Astrocyte of the hippocampus (primary cell): ENCODE measurements around the gene LDLRAD3.
A peak's percentile ranks its signal among the peaks of the same experiment; 100 is the strongest.

Experiments used
- DNase-seq: peaks from one replicate; pipeline ENCODE4 v3.0.0; 2011; ENCODE audit warnings: low read depth, low spot score

LDLRAD3 gene

GRCh38 chr11:36074941-36075431 lies 131.1 kb downstream of the LDLRAD3 start:
- peak; percentile 71 for DNase-seq

- DNase-seq: no peak
Measured at GRCh38 chr11:36077368-36077767, 133.5 kb downstream of the LDLRAD3 start.

GRCh38 chr11:36077886-36078685 lies 134.2 kb downstream of the LDLRAD3 start:
- no peak for DNase-seq

GRCh38 chr11:36078686-36079055 lies 134.8 kb downstream of the LDLRAD3 start:
- DNase-seq: no peak

GRCh38 chr11:36079878-36080675 lies 136.2 kb downstream of the LDLRAD3 start:
- no peak for DNase-seq

- DNase-seq: no peak
Measured at GRCh38 chr11:36081274-36081945, 137.5 kb downstream of the LDLRAD3 start.

- no peak for DNase-seq
Measured at GRCh38 chr11:36086366-36086765, 142.5 kb downstream of the LDLRAD3 start.

GRCh38 chr11:36088266-36088972 lies 144.6 kb downstream of the LDLRAD3 start:
- peak; percentile 64 for DNase-seq

GRCh38 chr11:36089920-36090319 lies 146.1 kb downstream of the LDLRAD3 start:
- no peak for DNase-seq

- DNase-seq: no peak
Measured at GRCh38 chr11:36090356-36091109, 146.7 kb downstream of the LDLRAD3 start.

- peak; percentile 88 for DNase-seq
Measured at GRCh38 chr11:36091256-36091811, 147.5 kb downstream of the LDLRAD3 start.

GRCh38 chr11:36092314-36093030 lies 148.6 kb downstream of the LDLRAD3 start:
- DNase-seq: no peak

GRCh38 chr11:36093548-36093947 lies 149.7 kb downstream of the LDLRAD3 start:
- no peak for DNase-seq

- DNase-seq: no peak
Measured at GRCh38 chr11:36094164-36094563, 150.3 kb downstream of the LDLRAD3 start.

GRCh38 chr11:36095716-36096115 lies 151.9 kb downstream of the LDLRAD3 start:
- DNase-seq: peak; percentile 62

GRCh38 chr11:36097219-36097650 lies 153.4 kb downstream of the LDLRAD3 start:
- no peak for DNase-seq

GRCh38 chr11:36098087-36098486 lies 154.2 kb downstream of the LDLRAD3 start:
- no peak for DNase-seq

- no peak for DNase-seq
Measured at GRCh38 chr11:36098853-36099375, 155.1 kb downstream of the LDLRAD3 start.

GRCh38 chr11:36101466-36101865 lies 157.6 kb downstream of the LDLRAD3 start:
- DNase-seq: no peak
